Muscle of leg (tissue), 11 donors: Measurements from ENCODE around the gene KRT35. TPM values are rescaled to one million over a fixed set of nuclear protein-coding genes. Genes with fewer than 3 reads are reported as not detected.

Experiments
- DNase-seq: peaks from one replicate; pipeline ENCODE4 v3.0.0; 2013
- H3K27ac ChIP-seq: one replicate; pipeline ENCODE4 v1.5.1; 2013; ENCODE audit warnings: mild to moderate bottlenecking, low read length, control low read depth
- H3K27me3 ChIP-seq: one replicate; pipeline ENCODE4 v1.6.1; 2013; ENCODE audit warnings: low read length; ENCODE audit not compliant: control insufficient read depth, insufficient read depth
- H3K36me3 ChIP-seq: one replicate; pipeline ENCODE4 v1.6.1; 2013; ENCODE audit warnings: low read length; ENCODE audit not compliant: control insufficient read depth, insufficient read depth
- H3K4me1 ChIP-seq: one replicate; pipeline ENCODE4 v1.6.1; 2013; ENCODE audit warnings: low read length; ENCODE audit not compliant: control insufficient read depth, insufficient read depth
- H3K4me3 ChIP-seq: one replicate; pipeline ENCODE4 v1.5.1; 2013; ENCODE audit warnings: low read length, control low read depth
- H3K9me3 ChIP-seq: replicated peaks from 2 replicates; pipeline ENCODE4 v1.6.1; 2013; ENCODE audit warnings: low read depth, low read length; ENCODE audit not compliant: control insufficient read depth
- WGBS: methylation state at CpG from one replicate; pipeline ENCODE4 v1.1.5; 2013; ENCODE audit warnings: missing lambda C conversion rate; ENCODE audit not compliant: insufficient coverage; 5-methylcytosine and 5-hydroxymethylcytosine counted together
- polyA plus RNA-seq, 8 donors: library from polyadenylated mRNA; unstranded; fragments of 120-200 nt; gene quantifications; one replicate each; pipeline versions ENCODE4 v1.2.1 to v1.2.3, GENCODE V29; 2013; ENCODE audit warnings: inconsistent platforms in 1 of 8, low replicate concordance in 1 of 8; ENCODE audit not compliant: insufficient read length in 8 of 8, insufficient read depth in 1 of 8
- total RNA-seq: library from RNA; stranded (reverse); fragments of 120-200 nt; gene quantifications from one replicate; pipeline ENCODE4 v1.2.4, GENCODE V29; 2013

The KRT35 gene
- total and polyA plus RNA-seq, 9 donors, result 0.08 TPM; not detected in 8

DNA sequence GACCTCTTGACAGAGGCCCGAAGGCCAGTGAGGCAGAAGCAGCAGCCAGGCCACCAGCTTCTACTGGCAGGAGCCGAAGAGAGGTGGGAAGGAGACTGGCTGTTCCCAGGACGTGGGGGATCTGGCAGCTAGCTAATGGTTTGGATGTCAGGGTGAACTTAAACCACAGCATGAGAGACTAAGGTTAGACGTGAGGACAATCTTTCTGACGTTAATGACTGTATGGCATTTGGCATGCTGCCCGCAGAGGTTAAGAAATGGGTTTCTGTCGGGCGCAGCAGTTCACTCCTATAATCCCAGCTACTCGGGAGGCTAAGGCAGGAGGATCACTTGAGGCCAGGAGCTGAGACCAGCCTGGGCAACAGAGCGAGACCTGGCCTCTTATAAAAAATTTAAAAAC, 30.8 kb upstream of the KRT35 start:
- no peaks in the 10 kb centered on the region for H3K4me1 ChIP-seq
- no peak overlapping the region for H3K27ac ChIP-seq
- 65% methylated on average over 6 of the region's 10 CpGs for WGBS
- H3K36me3 ChIP-seq, result no peaks in the 10 kb centered on the region
- no peak for DNase-seq
- H3K4me3 ChIP-seq, result no peak overlapping the region
- no peaks in the 10 kb centered on the region for H3K9me3 ChIP-seq
- peaks cover 17% of the 10 kb centered on the region for H3K27me3 ChIP-seq

DNA sequence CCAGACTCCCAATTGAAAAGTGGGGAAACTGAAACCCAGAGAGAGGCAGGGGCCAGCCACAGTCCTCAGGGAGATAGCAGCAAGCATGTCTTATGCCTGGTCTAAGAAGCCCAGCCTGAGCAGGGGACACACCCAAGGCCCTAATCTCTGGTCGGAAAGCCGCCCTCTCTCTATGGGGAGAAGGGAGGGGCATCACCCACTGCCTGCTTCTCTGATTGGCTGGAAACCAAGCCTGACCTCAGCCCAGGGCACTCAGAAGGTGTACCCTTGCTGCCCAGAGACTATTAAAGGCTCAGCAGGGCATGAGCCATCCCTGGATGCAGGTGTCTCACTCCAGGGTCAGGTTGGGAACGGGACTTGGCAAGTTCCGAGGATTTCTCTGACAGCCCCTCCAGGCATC, 30.2 kb upstream of the KRT35 start:
- Histone ChIP-seq H3K9me3 (no peaks in the 10 kb centered on the region), H3K4me3 (no peak overlapping the region), H3K36me3 (no peaks in the 10 kb centered on the region), H3K27me3 (peaks cover 17% of the 10 kb centered on the region), H3K27ac (no peak overlapping the region), H3K4me1 (no peaks in the 10 kb centered on the region)
- WGBS, result 35% methylated on average over 3 of the region's 4 CpGs
- no peak for DNase-seq

DNA sequence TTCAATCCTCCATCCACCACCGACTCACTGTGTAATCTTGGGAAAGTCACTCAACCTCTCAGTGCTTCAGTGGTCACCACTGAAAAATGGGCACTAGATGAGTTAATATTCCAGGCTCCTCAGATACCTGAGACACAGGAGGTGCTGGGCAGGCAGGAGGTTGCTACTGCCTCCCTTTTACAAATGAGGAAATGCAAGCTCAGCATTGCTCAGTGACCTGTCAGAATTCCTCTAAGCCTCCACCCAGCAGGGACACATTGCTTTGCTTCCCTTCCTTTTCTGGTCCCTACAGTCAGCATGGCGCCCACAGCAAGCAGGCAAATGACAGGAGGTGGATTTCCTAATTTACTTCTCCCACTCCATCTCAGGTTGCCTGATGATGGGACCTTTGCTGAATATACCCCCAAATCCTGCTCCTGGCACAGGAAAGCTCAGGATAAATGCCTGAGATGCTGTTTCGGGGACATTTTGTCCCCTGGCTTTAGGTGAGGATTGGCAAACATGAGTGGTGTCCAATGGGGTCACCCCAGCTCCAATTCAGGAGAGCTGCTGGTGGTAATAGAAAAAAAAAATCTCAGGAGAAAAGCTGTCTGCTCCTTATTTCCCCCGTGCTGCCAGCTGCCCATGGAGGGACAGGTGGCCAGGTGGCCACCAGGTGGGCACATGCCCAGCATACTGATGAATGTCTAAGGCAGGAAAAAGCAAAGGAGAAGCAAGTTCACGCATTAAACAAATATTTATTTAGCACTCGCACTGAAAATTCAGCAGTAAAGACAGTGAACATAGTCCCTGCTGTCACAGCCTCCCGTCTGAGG, 29.5 kb upstream of the KRT35 start:
- Histone ChIP-seq H3K27ac (no peak overlapping the region), H3K27me3 (peaks cover 17% of the 10 kb centered on the region)
- WGBS, result 75% methylated on average over 4 of the region's 7 CpGs

DNA sequence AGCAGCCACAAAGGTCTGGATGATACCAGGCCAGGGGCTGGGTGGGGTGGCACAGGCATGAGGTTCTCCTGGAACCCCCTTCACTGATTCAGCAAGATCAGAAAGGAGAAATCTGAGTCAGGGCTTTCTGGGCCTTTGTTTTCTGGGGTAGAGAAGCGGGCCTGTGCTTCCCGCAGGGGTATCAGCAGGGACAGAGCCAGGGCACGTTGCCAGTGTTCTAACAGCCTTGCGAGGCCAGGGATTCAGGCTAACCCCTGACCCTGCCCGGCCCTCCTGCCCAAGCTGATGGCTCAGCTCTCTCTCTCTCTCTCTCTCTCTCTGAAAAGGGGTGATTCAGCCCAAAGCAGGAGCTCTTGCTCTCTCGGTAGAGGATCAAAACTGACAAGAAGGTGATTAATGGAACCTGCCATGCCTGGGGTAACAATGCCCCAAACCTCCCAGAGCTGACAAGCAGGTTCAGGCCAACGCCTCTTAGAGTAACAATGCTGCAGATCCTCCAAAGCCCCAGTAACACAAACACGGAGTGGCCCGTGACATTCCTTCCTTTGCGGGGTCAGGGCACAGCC, 26.4 kb upstream of the KRT35 start:
- WGBS, result 37% methylated on average over 10 of the region's 10 CpGs
- DNase-seq, result no peak
- no peak overlapping the region for H3K4me3 ChIP-seq
- H3K9me3 ChIP-seq, result no peaks in the 10 kb centered on the region
- H3K27me3 ChIP-seq, result peaks cover 13% of the 10 kb centered on the region
- no peaks in the 10 kb centered on the region for H3K4me1 ChIP-seq
- H3K36me3 ChIP-seq, result no peaks in the 10 kb centered on the region
- H3K27ac ChIP-seq, result no peak overlapping the region

More for the DNA sequence above, 29.5 kb upstream of the KRT35 start:
- Histone ChIP-seq H3K9me3 (no peaks in the 10 kb centered on the region), H3K36me3 (no peaks in the 10 kb centered on the region), H3K4me3 (no peak overlapping the region), H3K4me1 (no peaks in the 10 kb centered on the region)
- DNase-seq, result no peak

DNA sequence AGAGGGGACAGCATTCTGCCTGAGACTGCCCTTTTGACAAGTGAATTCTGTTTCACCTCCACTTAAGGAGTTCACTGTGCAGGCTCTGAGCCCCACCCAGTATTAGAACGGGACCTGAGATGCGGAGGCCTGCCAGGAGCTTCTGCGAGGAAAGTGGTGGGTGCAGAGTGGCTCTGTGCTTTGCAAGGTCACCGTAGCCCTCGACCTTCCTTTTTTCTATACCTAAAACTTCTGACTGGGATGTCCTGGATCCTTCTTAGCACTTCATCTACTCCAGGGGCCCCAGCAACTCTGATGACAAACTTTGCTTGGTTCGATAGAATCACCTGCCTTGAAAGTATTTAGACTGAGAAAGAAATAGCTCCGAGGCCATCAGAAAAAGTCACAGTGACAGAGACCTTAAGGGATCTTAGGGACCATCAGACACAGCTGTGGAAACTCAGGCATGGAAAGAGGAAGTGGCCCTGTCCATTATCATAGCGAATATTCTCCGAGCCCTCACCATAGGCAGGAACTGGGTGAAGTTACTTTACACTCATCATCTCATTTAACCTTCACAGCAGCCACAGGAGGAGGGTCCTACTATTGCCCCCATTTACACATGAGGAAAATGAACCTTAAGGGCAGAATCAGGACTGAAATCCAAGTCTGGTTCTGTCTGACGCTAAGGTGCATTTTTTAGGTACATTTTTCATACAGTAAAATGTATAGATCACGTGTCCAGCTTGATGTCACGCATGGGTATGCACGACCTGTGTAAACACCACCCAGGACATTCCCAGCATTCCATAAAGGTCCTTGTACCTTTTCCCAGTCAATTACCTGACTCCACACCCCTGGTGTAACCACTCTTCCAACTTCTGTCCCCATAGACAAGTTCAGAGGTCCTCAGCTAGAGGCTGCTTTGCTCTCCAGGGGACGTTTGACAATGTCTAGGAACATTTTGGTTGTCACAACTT, 25.1 kb upstream of the KRT35 start:
- Histone ChIP-seq H3K4me3 (no peak overlapping the region), H3K4me1 (no peaks in the 10 kb centered on the region), H3K9me3 (no peaks in the 10 kb centered on the region), H3K36me3 (no peaks in the 10 kb centered on the region), H3K27ac (no peak overlapping the region), H3K27me3 (peaks cover 10% of the 10 kb centered on the region)
- peak; percentile 29 for DNase-seq
- WGBS, result 76% methylated on average over 7 of the region's 14 CpGs

DNA sequence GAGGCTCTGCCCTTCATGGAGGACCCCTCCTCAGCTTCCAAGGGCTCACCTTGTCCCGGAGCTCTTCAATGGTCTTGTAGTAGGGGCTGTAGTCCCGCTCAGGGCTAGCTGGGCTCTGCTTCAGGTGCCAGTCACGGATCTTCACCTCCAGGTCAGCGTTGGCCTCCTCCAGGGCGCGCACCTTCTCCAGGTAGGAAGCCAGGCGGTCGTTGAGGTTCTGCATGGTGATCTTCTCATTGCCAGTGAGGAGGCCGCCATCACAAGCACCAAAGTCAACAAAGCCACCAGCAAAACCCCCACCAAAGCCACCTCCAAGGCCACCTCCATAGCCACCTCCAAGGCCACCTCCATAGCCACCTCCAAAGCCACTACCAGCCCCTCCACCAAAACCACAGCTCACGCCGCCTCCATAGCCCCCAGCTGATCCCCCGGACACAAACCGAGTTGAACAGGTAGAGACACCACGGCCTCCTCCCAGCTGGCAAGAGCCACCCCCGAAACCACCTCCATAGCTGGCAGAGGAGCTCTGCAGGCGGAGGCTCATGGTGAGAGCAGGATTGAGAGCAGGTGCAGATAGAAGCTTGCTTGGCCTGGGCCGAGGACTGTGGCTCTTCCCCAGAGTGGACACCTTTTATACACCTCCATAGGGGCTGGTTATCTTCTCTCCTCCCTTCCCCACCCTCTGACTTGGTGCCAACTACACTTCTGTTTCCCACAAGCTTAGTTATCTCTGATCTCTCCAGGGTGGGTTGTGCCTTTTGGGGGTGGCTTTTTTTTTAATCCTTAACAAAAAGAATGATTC, 24.3 kb upstream of the KRT35 start, which contains the start of gene KRT13:
KRT13 (minus strand) TSS at position 606 of the 802 bp plus-strand sequence; CDS start at position 544, 62 bp downstream.
- Histone ChIP-seq H3K36me3 (no peaks in the 10 kb centered on the region), H3K27me3 (peaks cover 7% of the 10 kb centered on the region), H3K4me3 (no peak within 1 kb of the TSS), H3K4me1 (no peaks in the 10 kb centered on the region), H3K9me3 (no peaks in the 10 kb centered on the region), H3K27ac (no peak within 1 kb of the TSS)
- no peak for DNase-seq
- 91% methylated on average over 12 of the region's 17 CpGs for WGBS

DNA sequence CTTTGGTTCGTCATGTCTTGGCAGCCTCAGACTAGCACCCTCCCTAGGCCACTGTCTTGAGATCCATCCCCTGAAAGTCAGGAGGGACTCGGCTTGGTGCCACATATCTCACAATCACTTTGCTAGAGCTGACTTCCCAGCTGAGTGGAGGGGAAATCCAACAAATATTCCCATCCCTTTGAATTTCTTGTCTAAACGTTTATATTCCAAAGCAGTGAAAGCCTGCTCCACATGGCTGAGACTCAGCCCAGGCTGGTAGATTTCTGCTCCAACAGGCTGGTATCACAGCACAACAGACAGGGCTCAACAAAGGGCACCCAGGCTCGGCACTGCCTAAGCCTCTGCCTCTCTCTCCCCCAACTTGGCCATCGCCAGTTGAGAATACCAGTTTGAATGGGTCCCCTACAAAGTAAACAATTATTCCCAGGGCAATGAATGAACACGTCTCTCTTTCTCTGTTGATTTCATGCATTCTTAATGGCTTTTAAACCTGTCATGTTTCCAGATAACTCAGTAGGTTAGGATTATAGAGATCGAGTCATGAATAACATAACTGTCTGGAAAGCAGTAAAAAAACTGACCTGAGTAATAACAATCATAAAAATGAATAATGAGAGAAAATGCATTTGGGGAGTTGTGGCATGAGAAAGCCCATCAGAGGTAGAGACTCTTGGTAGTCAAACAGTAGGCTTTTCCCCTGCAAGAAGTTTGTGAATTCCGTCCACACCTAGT, 23.5 kb upstream of the KRT35 start:
- no peak overlapping the region for H3K27ac ChIP-seq
- peaks cover 10% of the 10 kb centered on the region for H3K27me3 ChIP-seq
- H3K4me1 ChIP-seq, result no peaks in the 10 kb centered on the region
- H3K4me3 ChIP-seq, result no peak overlapping the region
- no peaks in the 10 kb centered on the region for H3K9me3 ChIP-seq
- WGBS, result 75% methylated on average over 1 of the region's 8 CpGs
- no peaks in the 10 kb centered on the region for H3K36me3 ChIP-seq
- DNase-seq, result no peak

DNA sequence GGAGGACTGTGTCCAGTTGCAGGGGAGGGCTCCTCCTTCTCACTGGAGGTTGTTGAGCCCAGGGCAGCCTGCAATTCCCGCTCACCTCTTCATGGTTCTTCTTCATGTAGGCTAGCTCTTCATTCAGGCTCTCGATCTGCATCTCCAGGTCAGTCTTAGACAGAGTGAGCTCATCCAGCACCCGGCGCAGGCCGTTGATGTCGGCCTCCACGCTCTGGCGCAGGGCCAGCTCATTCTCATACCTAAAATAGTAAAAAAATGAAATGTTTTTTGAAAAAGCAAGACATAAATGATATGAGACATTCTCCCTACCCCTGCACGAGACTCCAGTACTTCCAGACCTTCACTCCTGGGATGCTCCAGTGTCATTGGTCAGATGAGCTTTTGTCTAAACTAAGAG, 22.3 kb upstream of the KRT35 start:
- no peak overlapping the region for H3K4me3 ChIP-seq
- no peak for DNase-seq
- no peaks in the 10 kb centered on the region for H3K4me1 ChIP-seq
- H3K27ac ChIP-seq, result no peak overlapping the region
- WGBS, result 69% methylated on average over 2 of the region's 9 CpGs
- no peaks in the 10 kb centered on the region for H3K36me3 ChIP-seq
- peaks cover 11% of the 10 kb centered on the region for H3K27me3 ChIP-seq
- no peaks in the 10 kb centered on the region for H3K9me3 ChIP-seq
